Right cardiac atrium (tissue), 5 donors: ENCODE data around the gene RASA4B. TPM values are rescaled to one million over a fixed set of nuclear protein-coding genes. Genes with fewer than 3 reads are reported as not detected.

Experiments
- ATAC-seq, 2 donors: fragments of 200-7000 bp; cut with Tn5 transposase; one replicate each; pipeline versions ENCODE4 v1.8.0 to v1.9.1; 2020; ENCODE audit warnings: moderate library complexity in 2 of 2, mild to moderate bottlenecking in 1 of 2
- DNase-seq, 3 donors: peaks; one replicate each; pipeline ENCODE4 v3.0.0-alpha.2; 2020
- H3K27ac ChIP-seq: one replicate; pipeline ENCODE4 v1.5.1; 2013; ENCODE audit warnings: mild to moderate bottlenecking, low read length, control low read depth, moderate library complexity
- H3K27me3 ChIP-seq: one replicate; pipeline ENCODE4 v1.6.1; 2013; ENCODE audit not compliant: control insufficient read depth, insufficient read depth
- H3K4me1 ChIP-seq: one replicate; pipeline ENCODE4 v1.6.1; 2013; ENCODE audit warnings: low read length; ENCODE audit not compliant: control insufficient read depth, insufficient read depth
- H3K4me3 ChIP-seq: one replicate; pipeline ENCODE4 v1.5.1; 2013; ENCODE audit warnings: low read length, control low read depth
- H3K9me3 ChIP-seq: one replicate; pipeline ENCODE4 v1.6.1; 2013; ENCODE audit warnings: low read length; ENCODE audit not compliant: control insufficient read depth
- WGBS: extraction: QIAGEN DNeasy Blood & Tissue Kit; methylation state at CpG from one replicate; pipeline ENCODE4 v1.1.7; 2013; 5-methylcytosine and 5-hydroxymethylcytosine counted together
- intact Hi-C, 4 donors: fragments of 100-400 bp; cut with DNase I; formaldehyde crosslinking; loops; one replicate each; pipeline versions ENCODE4 v1.11.0 to v1.14.0; 2022 to 2023
- polyA plus RNA-seq: library from polyadenylated mRNA; stranded (reverse); fragments of 200-250 nt; gene quantifications from one replicate; pipeline ENCODE4 v1.2.3, GENCODE V29; 2013
- total RNA-seq, 4 donors: library from RNA; stranded (reverse); fragmentation: NEBNext Ultra II Directional; extraction: Animal tissue kit (Norgen Biotek cat#: 25700); gene quantifications; one replicate each; pipeline ENCODE4 v1.2.1, GENCODE V29; 2021
- donor health status: healthy with polysubstance abuse.
- donor health status: DM: no; HTN: yes; CAD: no.
- donor health status: DM: no; HTN: no; CAD: no.
- donor health status: DM: no; HTN: yes; CAD: no; lungs with severe emphysema.
- donor health status: DM: yes; HTN: yes; CAD: no.

RASA4B gene
- total and polyA plus RNA-seq, 5 donors, result 3.8 to 12.8 (median 8.5) TPM

GRCh38 chr7:102472126-102473041 is 45.2 kb downstream of the RASA4B start:
- no peaks in the 10 kb centered on the region for H3K27me3 ChIP-seq
- no peaks in the 10 kb centered on the region for H3K4me1 ChIP-seq
- no peak for ATAC-seq
- intact Hi-C loops, result no loop called here
- H3K9me3 ChIP-seq, result no peaks in the 10 kb centered on the region
- 69% methylated on average over 31 of the region's 31 CpGs for WGBS
- peak; percentile 22 to 65 (median 50) for DNase-seq
- H3K4me3 ChIP-seq, result no peak overlapping the region
- H3K27ac ChIP-seq, result no peak overlapping the region

DNA sequence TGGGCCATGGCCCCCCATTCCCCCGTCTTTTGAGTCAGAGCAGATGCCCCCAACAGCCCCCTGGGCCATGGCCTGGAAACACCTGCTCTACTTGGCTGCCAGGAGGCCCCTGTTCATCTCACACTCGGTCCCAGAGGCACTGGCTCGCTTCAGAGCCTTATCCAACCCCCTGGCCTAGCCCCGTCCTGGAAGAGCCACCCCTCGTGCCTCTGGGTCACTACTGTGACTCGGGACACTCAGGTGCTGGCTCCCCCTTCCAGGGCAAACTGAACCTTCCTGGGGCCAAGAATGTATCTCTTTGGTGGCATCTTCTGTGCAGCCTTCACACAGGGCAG is 45.8 kb downstream of the RASA4B start:
- ATAC-seq (no peak), DNase-seq (peak in 2 of 3 donors; percentile 9 to 31)
- intact Hi-C loops, result no loop called here
- H3K4me1 ChIP-seq, result no peaks in the 10 kb centered on the region
- WGBS, result 82% methylated on average over 6 of the region's 6 CpGs
- H3K9me3 ChIP-seq, result no peaks in the 10 kb centered on the region
- H3K4me3 ChIP-seq, result no peak overlapping the region
- no peak overlapping the region for H3K27ac ChIP-seq
- no peaks in the 10 kb centered on the region for H3K27me3 ChIP-seq

- H3K27ac ChIP-seq, result no peak overlapping the region
- H3K4me3 ChIP-seq, result no peak overlapping the region
- WGBS, result 76% methylated on average over 20 of the region's 20 CpGs
- no peaks in the 10 kb centered on the region for H3K9me3 ChIP-seq
- no peaks in the 10 kb centered on the region for H3K27me3 ChIP-seq
- ATAC-seq (no peak), DNase-seq (peak; percentile 2 to 60 (median 57))
- intact Hi-C loops, result no loop called here
- H3K4me1 ChIP-seq, result no peaks in the 10 kb centered on the region
These were observed 47.4 kb downstream of the RASA4B start for GRCh38 chr7:102469972-102470825.

DNA sequence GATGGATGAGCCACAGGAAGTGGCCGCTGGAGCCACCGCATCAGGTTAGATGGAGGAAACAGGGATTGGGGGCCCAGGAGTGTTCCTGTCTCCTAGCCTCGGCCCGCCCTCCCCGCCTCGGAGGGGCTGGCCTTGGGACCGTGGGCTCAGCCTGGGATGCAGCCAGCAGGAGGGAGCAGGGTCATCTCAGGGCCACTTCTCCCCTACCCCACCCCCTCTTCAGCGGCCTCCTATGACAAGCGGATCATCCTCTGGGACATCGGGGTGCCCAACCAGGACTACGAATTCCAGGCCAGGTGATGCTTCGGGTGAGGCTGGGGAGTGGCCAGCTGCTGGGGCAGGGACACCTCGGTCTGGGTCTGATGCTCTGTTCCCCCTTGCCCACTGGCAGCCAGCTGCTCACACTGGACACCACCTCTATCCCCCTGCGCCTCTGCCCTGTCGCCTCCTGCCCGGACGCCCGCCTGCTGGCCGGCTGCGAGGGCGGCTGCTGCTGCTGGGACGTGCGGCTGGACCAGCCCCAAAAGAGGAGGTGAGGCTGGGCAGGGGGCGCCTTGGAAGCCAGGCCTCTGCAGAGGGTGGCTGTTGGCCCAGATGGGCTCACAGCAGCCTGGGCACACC is 48.1 kb downstream of the RASA4B start:
- Histone ChIP-seq H3K4me1 (no peaks in the 10 kb centered on the region), H3K27me3 (no peaks in the 10 kb centered on the region), H3K27ac (no peak overlapping the region), H3K4me3 (no peak overlapping the region), H3K9me3 (no peaks in the 10 kb centered on the region)
- intact Hi-C loops, result no loop called here
- ATAC-seq (no peak), DNase-seq (peak; percentile 17 to 58 (median 47))
- WGBS, result 86% methylated on average over 24 of the region's 24 CpGs

GRCh38 chr7:102468478-102469350 is 48.9 kb downstream of the RASA4B start:
- no peaks in the 10 kb centered on the region for H3K9me3 ChIP-seq
- no peak overlapping the region for H3K4me3 ChIP-seq
- intact Hi-C loops, result no loop called here
- whole genome bisulfite sequencing, result 86% methylated on average over 40 of the region's 40 CpGs
- no peak overlapping the region for H3K27ac ChIP-seq
- no peaks in the 10 kb centered on the region for H3K27me3 ChIP-seq
- peaks cover 2% of the 10 kb centered on the region for H3K4me1 ChIP-seq
- ATAC-seq, result no peak
- DNase-seq, result peak; percentile 15 to 59 (median 58)

GRCh38 chr7:102467581-102468477 is 49.7 kb downstream of the RASA4B start:
- ATAC-seq (no peak), DNase-seq (peak in 2 of 3 donors; percentile 53 to 61)
- Histone ChIP-seq H3K9me3 (no peaks in the 10 kb centered on the region), H3K4me1 (peaks cover 4% of the 10 kb centered on the region), H3K4me3 (no peak overlapping the region), H3K27ac (no peak overlapping the region), H3K27me3 (no peaks in the 10 kb centered on the region)
- 93% methylated on average over 24 of the region's 24 CpGs for WGBS
- intact Hi-C loops, result no loop called here

DNA sequence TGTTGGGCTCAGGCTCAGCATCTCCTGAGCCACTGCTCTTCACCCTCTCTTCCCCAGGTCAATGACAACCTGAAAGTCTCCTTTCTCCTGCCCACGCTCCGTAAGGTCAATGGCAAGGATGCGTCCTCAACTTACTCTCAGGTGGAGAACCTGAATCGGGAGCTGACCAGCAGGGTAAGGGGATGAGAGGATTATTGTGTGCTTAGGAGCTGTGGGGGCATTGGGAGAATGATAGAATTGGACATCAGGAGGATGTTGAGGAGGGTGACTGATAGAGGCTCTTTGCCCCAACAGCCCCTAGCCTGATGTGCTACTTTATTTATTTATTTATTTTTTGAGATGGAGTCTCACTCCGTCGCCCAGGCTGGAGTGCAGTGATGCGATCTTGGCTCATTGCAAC is 51.5 kb downstream of the RASA4B start:
- H3K4me1 ChIP-seq, result peaks cover 4% of the 10 kb centered on the region

GRCh38 chr7:102464577-102465280 is 52.8 kb downstream of the RASA4B start, which contains the start of the genes ALKBH4 and LRWD1:
ALKBH4 (minus strand) TSS chr7:102464863; CDS start chr7:102464836, 27 bp downstream.
LRWD1 (plus strand) TSS chr7:102464984; CDS start chr7:102465081, 97 bp downstream.
- WGBS, result under 1% methylated on average over 81 of the region's 81 CpGs
- Histone ChIP-seq H3K27ac (peak within 1 kb of the TSS; percentile 19), H3K27me3 (no peaks in the 10 kb centered on the region), H3K9me3 (no peaks in the 10 kb centered on the region), H3K4me1 (peaks cover 4% of the 10 kb centered on the region), H3K4me3 (peak within 1 kb of the TSS; percentile 90)
- intact Hi-C loops, result no loop called here
- ATAC-seq, result peak; percentile 95 to 97
- DNase-seq, result peak; percentile 96 to 99 (median 98)

More for the DNA sequence above, 51.5 kb downstream of the RASA4B start:
- H3K4me3 ChIP-seq, result no peak overlapping the region
- no peaks in the 10 kb centered on the region for H3K9me3 ChIP-seq
- intact Hi-C loops, result no loop called here
- H3K27ac ChIP-seq, result no peak overlapping the region
- DNase-seq, result no peak
- 95% methylated on average over 7 of the region's 7 CpGs for WGBS
- no peak for ATAC-seq
- H3K27me3 ChIP-seq, result no peaks in the 10 kb centered on the region
